ENCODE results near the gene SCTR.

SCTR gene

GRCh38 chr2:119478978-119479295 is 45.3 kb downstream of the SCTR start:
- TF ChIP-seq POLR2A (IDR thresholded peaks at IDR 0.05; ENCODE audit: extremely low read depth, insufficient read length) (no peak), CTCF (IDR thresholded peaks at IDR 0.05; ENCODE audit: low read depth, low read length) (no peak), MYC (IDR thresholded peaks at IDR 0.05; ENCODE audit: low read depth, low read length) (no peak)
- TF ChIP-seq, protein P1, sequence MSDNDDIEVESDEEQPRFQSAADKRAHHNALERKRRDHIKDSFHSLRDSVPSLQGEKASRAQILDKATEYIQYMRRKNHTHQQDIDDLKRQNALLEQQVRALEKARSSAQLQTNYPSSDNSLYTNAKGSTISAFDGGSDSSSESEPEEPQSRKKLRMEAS (IDR thresholded peaks at IDR 0.05; ENCODE audit: low read depth, low read length): no peak
- H3K4me3 ChIP-seq (ENCODE audit: low read depth, low read length): no peak overlapping the region
- DNase-seq (ENCODE audit: low read depth): no peak

GRCh38 chr2:119478188-119478977 is 45.9 kb downstream of the SCTR start:
- H3K4me3 ChIP-seq (ENCODE audit: low read depth, low read length): no peak overlapping the region
- DNase-seq (ENCODE audit: low read depth): no peak
- TF ChIP-seq, protein P1 (IDR thresholded peaks at IDR 0.05; ENCODE audit: low read depth, low read length): no peak
- TF ChIP-seq MYC (IDR thresholded peaks at IDR 0.05; ENCODE audit: low read depth, low read length) (no peak), POLR2A (IDR thresholded peaks at IDR 0.05; ENCODE audit: extremely low read depth, insufficient read length) (no peak), CTCF (IDR thresholded peaks at IDR 0.05; ENCODE audit: low read depth, low read length) (no peak)

GRCh38 chr2:119477113-119477505 is 47.2 kb downstream of the SCTR start:
- TF ChIP-seq, protein P1 (IDR thresholded peaks at IDR 0.05; ENCODE audit: low read depth, low read length): no peak
- TF ChIP-seq POLR2A (IDR thresholded peaks at IDR 0.05; ENCODE audit: extremely low read depth, insufficient read length): no peak
- no peak for TF ChIP-seq CTCF (IDR thresholded peaks at IDR 0.05; ENCODE audit: low read depth, low read length)
- no peak for TF ChIP-seq MYC (IDR thresholded peaks at IDR 0.05; ENCODE audit: low read depth, low read length)
- H3K4me3 ChIP-seq (ENCODE audit: low read depth, low read length): no peak overlapping the region
- DNase-seq (ENCODE audit: low read depth): no peak

GRCh38 chr2:119476301-119477112 is 47.8 kb downstream of the SCTR start:
- no peak overlapping the region for H3K4me3 ChIP-seq (ENCODE audit: low read depth, low read length)
- DNase-seq (ENCODE audit: low read depth): peak; percentile 73

DNA sequence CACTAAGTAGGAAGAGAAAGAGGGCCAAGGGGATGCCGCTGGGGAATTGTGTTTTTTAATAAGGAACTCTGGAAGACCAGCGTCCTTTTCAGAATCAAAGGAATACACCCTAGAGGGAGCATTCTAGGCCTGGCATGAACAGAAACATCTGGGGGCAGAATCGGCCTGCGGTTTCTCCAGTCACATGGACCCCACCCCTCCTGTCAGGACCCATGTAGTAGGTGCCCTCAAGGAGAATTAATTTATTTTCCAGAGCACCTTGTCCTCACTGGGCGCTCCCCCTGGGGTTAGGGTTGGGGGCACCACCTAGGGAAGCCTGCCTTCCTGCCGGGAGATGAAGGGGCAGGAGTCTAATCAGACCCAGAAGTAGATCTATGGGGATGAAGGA is 48.4 kb downstream of the SCTR start:
- TF ChIP-seq MYC (IDR thresholded peaks at IDR 0.05; ENCODE audit: low read depth, low read length) (no peak), CTCF (IDR thresholded peaks at IDR 0.05; ENCODE audit: low read depth, low read length) (no peak), POLR2A (IDR thresholded peaks at IDR 0.05; ENCODE audit: extremely low read depth, insufficient read length) (no peak)
- TF ChIP-seq, protein P1 (IDR thresholded peaks at IDR 0.05; ENCODE audit: low read depth, low read length): no peak
- no peak for DNase-seq (ENCODE audit: low read depth)

More at GRCh38 chr2:119476301-119477112, 47.8 kb downstream of the SCTR start:
- TF ChIP-seq, protein P1 (IDR thresholded peaks at IDR 0.05; ENCODE audit: low read depth, low read length): peak; percentile 45; the same call in 1 of the 2 replicates
- no peak for TF ChIP-seq POLR2A (IDR thresholded peaks at IDR 0.05; ENCODE audit: extremely low read depth, insufficient read length)
- peak; percentile 98 for TF ChIP-seq CTCF (IDR thresholded peaks at IDR 0.05; ENCODE audit: low read depth, low read length)

More for the DNA sequence above, 48.4 kb downstream of the SCTR start:
- no peak overlapping the region for H3K4me3 ChIP-seq (ENCODE audit: low read depth, low read length)
